ENCODE results near the gene MAN2A2. TPM values are rescaled to one million over a fixed set of nuclear protein-coding genes. Genes with fewer than 3 reads are reported as not detected.

Gene MAN2A2
- polyA plus RNA-seq, 3 donors, result 6.6 to 318 (median 7.3) TPM

DNA sequence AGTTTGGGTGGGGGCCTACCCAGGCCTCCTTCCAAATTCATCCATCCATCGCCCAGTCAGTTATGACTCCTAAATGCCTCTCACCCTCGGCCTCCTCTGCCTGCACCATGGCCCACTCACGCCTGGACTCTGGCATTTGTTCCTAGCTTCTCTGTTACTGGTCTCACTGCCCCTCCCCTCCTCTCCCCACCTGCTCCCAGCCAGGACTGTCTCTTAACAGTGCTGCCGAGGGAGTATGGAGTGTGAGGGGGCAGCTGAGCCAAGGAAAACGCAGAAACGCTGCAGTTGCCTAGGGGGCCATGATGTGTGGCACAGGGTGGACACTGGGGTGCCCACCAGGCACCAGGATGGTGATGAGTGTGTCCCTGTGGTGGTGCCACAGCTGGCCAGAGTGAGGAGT, 54.7 kb downstream of the MAN2A2 start:
- peaks cover 34 to 44% of the 10 kb centered on the region in 2 donors for H3K36me3 ChIP-seq (replicated peaks in 1 of 2; ENCODE audit: control insufficient read depth in 1 of 2, insufficient read depth in 2 of 2, low read length in 2 of 2)
- H3K27ac Mint-ChIP-seq, result peak overlapping the region in 1 of 7 donors; percentile 84
- no peak overlapping the region for H3K4me3 ChIP-seq (replicated peaks in 1 of 3; ENCODE audit: low read depth in 2 of 3, low read length in 3 of 3)
- DNase-seq, result no peak
- H3K4me1 Mint-ChIP-seq, result peaks cover 19% of the 10 kb centered on the region
- no peak overlapping the region for H3K27ac ChIP-seq (ENCODE audit: low read depth in 1 of 2, low read length in 2 of 2)
- H3K4me2 ChIP-seq (replicated peaks; ENCODE audit: extremely low read depth, low read length, poor library complexity, severe bottlenecking), result no peak overlapping the region
- peaks cover 17 to 30% of the 10 kb centered on the region in 2 donors for H3K4me1 ChIP-seq (ENCODE audit: control insufficient read depth in 1 of 2, insufficient read depth in 2 of 2, low read length in 2 of 2)
- no peaks in the 10 kb centered on the region for H3K27me3 ChIP-seq (ENCODE audit: control insufficient read depth in 2 of 2, insufficient read depth in 2 of 2, low read length in 2 of 2)
- peaks cover 11% of the 10 kb centered on the region for H4K20me1 ChIP-seq (ENCODE audit: insufficient read depth, low read length)
- H2AFZ ChIP-seq (ENCODE audit: insufficient read depth, low read depth, low read length, poor library complexity, severe bottlenecking), result no peak overlapping the region
- peaks cover 26% of the 10 kb centered on the region for H3K79me2 ChIP-seq (ENCODE audit: insufficient read depth, low read length)
- WGBS (ENCODE audit: insufficient coverage), result 100% methylated on average over 3 of the region's 6 CpGs
- H3K9ac ChIP-seq (ENCODE audit: insufficient read depth, low read length, poor library complexity, severe bottlenecking), result no peak overlapping the region
- intact Hi-C loops (cut with micrococcal nuclease), result loop anchor here (2.0 to 10.0 kb wide), 3 partner anchors 67 to 317 kb away; partner anchors contain the start of gene VPS33B (in 1 of the 2)
- H3K9me3 Mint-ChIP-seq, result no peaks in the 10 kb centered on the region
- TF ChIP-seq CTCF (IDR thresholded peaks at IDR 0.05), result no peak
- H3K4me3 Mint-ChIP-seq, result peak overlapping the region; percentile 62 to 81
- H3K36me3 Mint-ChIP-seq, result peaks cover 38 to 52% of the 10 kb centered on the region in 2 donors
- H3K27me3 Mint-ChIP-seq (ENCODE audit: low read depth in 3 of 3), result no peaks in the 10 kb centered on the region
- no peaks in the 10 kb centered on the region for H3K9me3 ChIP-seq (replicated peaks in 1 of 2; ENCODE audit: control insufficient read depth in 1 of 2, insufficient read depth in 1 of 2, low read length in 2 of 2)

DNA sequence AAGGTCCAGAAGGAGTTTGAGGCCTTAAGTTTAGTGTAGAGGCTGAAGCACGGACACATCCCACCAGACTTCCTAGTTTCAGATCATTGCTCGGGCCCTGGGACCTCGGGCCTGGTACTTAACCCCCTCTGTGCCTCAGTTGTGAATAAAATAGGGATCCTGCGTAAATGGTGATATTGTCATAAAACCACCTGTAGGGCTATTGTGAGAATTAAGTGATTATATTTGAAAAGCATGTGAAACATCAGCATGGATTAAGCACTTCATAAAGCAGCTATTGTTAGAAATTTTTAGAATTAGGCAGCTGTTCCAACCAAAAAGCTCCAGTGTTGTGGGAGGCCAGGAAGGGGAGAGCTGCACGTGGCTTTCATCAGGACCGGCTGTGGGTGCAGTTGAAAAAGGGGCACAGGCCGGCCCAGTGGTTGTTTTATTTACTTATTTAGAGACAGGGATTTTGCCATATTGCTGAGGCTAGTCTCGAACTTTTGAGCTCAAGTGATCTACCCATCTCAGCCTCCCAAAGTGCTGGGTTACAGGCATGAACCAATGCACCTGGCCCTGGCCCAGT, 56.0 kb downstream of the MAN2A2 start:
- Histone ChIP-seq H4K20me1 (ENCODE audit: insufficient read depth, low read length) (peaks cover 11% of the 10 kb centered on the region), H2AFZ (ENCODE audit: insufficient read depth, low read depth, low read length, poor library complexity, severe bottlenecking) (no peak overlapping the region), H3K27ac (ENCODE audit: low read depth in 1 of 2, low read length in 2 of 2) (no peak overlapping the region), H3K27me3 (ENCODE audit: control insufficient read depth in 2 of 2, insufficient read depth in 2 of 2, low read length in 2 of 2) (no peaks in the 10 kb centered on the region), H3K36me3 (replicated peaks in 1 of 2; ENCODE audit: control insufficient read depth in 1 of 2, insufficient read depth in 2 of 2, low read length in 2 of 2) (peaks cover 29 to 45% of the 10 kb centered on the region in 2 donors), H3K4me3 (replicated peaks in 1 of 3; ENCODE audit: low read depth in 2 of 3, low read length in 3 of 3) (no peak overlapping the region), H3K79me2 (ENCODE audit: insufficient read depth, low read length) (peaks cover 26% of the 10 kb centered on the region), H3K9ac (ENCODE audit: insufficient read depth, low read length, poor library complexity, severe bottlenecking) (no peak overlapping the region), H3K4me1 (ENCODE audit: control insufficient read depth in 1 of 2, insufficient read depth in 2 of 2, low read length in 2 of 2) (peaks cover 17 to 30% of the 10 kb centered on the region in 2 donors), H3K9me3 (replicated peaks in 1 of 2; ENCODE audit: control insufficient read depth in 1 of 2, insufficient read depth in 1 of 2, low read length in 2 of 2) (no peaks in the 10 kb centered on the region), H3K4me2 (replicated peaks; ENCODE audit: extremely low read depth, low read length, poor library complexity, severe bottlenecking) (no peak overlapping the region)
- Mint-ChIP-seq H3K4me1 (peaks cover 19% of the 10 kb centered on the region), H3K27ac (no peak overlapping the region), H3K36me3 (peaks cover 41 to 50% of the 10 kb centered on the region in 2 donors), H3K4me3 (no peak overlapping the region), H3K27me3 (ENCODE audit: low read depth in 3 of 3) (no peaks in the 10 kb centered on the region), H3K9me3 (no peaks in the 10 kb centered on the region)
- DNase-seq, result no peak
- intact Hi-C loops (cut with micrococcal nuclease), result loop anchor here in 1 of 2 donors (10.0 kb wide), 2 partner anchors 66 to 316 kb away; partner anchors contain the start of gene VPS33B
- 100% methylated on average over 2 of the region's 8 CpGs for WGBS (ENCODE audit: insufficient coverage)
- TF ChIP-seq CTCF (IDR thresholded peaks at IDR 0.05), result no peak
